ENCODE data around the gene PFDN6. TPM values are rescaled to one million over a fixed set of nuclear protein-coding genes. Genes with fewer than 3 reads are reported as not detected.

PFDN6 gene
- total and polyA plus RNA-seq, 9 of the 15 experiments (the other 6 are each of a cell fraction or from before 2014, with no cell fraction given): 6.8 to 475 (median 216) TPM

- TF ChIP-seq, protein P1, sequence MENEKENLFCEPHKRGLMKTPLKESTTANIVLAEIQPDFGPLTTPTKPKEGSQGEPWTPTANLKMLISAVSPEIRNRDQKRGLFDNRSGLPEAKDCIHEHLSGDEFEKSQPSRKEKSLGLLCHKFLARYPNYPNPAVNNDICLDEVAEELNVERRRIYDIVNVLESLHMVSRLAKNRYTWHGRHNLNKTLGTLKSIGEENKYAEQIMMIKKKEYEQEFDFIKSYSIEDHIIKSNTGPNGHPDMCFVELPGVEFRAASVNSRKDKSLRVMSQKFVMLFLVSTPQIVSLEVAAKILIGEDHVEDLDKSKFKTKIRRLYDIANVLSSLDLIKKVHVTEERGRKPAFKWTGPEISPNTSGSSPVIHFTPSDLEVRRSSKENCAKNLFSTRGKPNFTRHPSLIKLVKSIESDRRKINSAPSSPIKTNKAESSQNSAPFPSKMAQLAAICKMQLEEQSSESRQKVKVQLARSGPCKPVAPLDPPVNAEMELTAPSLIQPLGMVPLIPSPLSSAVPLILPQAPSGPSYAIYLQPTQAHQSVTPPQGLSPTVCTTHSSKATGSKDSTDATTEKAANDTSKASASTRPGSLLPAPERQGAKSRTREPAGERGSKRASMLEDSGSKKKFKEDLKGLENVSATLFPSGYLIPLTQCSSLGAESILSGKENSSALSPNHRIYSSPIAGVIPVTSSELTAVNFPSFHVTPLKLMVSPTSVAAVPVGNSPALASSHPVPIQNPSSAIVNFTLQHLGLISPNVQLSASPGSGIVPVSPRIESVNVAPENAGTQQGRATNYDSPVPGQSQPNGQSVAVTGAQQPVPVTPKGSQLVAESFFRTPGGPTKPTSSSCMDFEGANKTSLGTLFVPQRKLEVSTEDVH (IDR thresholded peaks at IDR 0.05; ENCODE audit: low read depth, partially characterized antibody): no peak
- TF ChIP-seq U2AF1 (optimal IDR thresholded peaks at IDR 0.05; ENCODE audit: low read depth, low read length): no peak
- TF ChIP-seq CHAMP1 (IDR thresholded peaks at IDR 0.05): no peak
- TF ChIP-seq ZNF717 (CRISPR knock-in tag; IDR thresholded peaks at IDR 0.05): no peak
- TF ChIP-seq, protein P2, sequence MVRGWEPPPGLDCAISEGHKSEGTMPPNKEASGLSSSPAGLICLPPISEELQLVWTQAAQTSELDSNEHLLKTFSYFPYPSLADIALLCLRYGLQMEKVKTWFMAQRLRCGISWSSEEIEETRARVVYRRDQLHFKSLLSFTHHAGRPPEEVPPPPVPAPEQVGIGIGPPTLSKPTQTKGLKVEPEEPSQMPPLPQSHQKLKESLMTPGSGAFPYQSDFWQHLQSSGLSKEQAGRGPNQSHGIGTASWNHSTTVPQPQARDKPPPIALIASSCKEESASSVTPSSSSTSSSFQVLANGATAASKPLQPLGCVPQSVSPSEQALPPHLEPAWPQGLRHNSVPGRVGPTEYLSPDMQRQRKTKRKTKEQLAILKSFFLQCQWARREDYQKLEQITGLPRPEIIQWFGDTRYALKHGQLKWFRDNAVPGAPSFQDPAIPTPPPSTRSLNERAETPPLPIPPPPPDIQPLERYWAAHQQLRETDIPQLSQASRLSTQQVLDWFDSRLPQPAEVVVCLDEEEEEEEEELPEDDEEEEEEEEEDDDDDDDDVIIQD (CRISPR knock-in tag; IDR thresholded peaks at IDR 0.05): no peak
- TF ChIP-seq GATAD2B (IDR thresholded peaks at IDR 0.05; ENCODE audit: borderline replicate concordance): peak; percentile 36; the same call in 1 of the 2 replicates
- TF ChIP-seq SREBF1 (IDR thresholded peaks at IDR 0.05; ENCODE audit: borderline replicate concordance, low read depth, low read length): no peak
- no peak for TF ChIP-seq MAFG (tag; conservative IDR thresholded peaks at IDR 0.05)
- peak; percentile 89 to 90 for TF ChIP-seq KDM1A (IDR thresholded peaks at IDR 0.05)
- no peak for TF ChIP-seq ZNF589 (CRISPR knock-in tag; IDR thresholded peaks at IDR 0.05; ENCODE audit: low read depth)
- TF ChIP-seq, protein P3, sequence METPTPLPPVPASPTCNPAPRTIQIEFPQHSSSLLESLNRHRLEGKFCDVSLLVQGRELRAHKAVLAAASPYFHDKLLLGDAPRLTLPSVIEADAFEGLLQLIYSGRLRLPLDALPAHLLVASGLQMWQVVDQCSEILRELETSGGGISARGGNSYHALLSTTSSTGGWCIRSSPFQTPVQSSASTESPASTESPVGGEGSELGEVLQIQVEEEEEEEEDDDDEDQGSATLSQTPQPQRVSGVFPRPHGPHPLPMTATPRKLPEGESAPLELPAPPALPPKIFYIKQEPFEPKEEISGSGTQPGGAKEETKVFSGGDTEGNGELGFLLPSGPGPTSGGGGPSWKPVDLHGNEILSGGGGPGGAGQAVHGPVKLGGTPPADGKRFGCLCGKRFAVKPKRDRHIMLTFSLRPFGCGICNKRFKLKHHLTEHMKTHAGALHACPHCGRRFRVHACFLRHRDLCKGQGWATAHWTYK (CRISPR knock-in tag; IDR thresholded peaks at IDR 0.05): no peak
- TF ChIP-seq PTBP1 (IDR thresholded peaks at IDR 0.05; ENCODE audit: low read depth, low read length): peak; percentile 83; the same call in 1 of the 2 replicates
- TF ChIP-seq ZBTB1 (CRISPR knock-in tag; IDR thresholded peaks at IDR 0.05; ENCODE audit: borderline replicate concordance, low read depth): no peak
- no peak for TF ChIP-seq ZNF143 (CRISPR knock-in tag; IDR thresholded peaks at IDR 0.05)
- TF ChIP-seq SRSF9 (IDR thresholded peaks at IDR 0.05; ENCODE audit: borderline replicate concordance, low read depth, low read length): no peak
- no peak for TF ChIP-seq CCAR2 (IDR thresholded peaks at IDR 0.05; ENCODE audit: low read depth, low read length)
- no peak for TF ChIP-seq ZNF695 (CRISPR knock-in tag; IDR thresholded peaks at IDR 0.05)
- TF ChIP-seq TRIM28 (IDR thresholded peaks at IDR 0.05): no peak
Measured at GRCh38 chr6:33271117-33271467, 18.3 kb upstream of the PFDN6 start (continued).

All from K562 (cell line).